ENCODE results near the gene POU2AF3.

POU2AF3 gene

DNA sequence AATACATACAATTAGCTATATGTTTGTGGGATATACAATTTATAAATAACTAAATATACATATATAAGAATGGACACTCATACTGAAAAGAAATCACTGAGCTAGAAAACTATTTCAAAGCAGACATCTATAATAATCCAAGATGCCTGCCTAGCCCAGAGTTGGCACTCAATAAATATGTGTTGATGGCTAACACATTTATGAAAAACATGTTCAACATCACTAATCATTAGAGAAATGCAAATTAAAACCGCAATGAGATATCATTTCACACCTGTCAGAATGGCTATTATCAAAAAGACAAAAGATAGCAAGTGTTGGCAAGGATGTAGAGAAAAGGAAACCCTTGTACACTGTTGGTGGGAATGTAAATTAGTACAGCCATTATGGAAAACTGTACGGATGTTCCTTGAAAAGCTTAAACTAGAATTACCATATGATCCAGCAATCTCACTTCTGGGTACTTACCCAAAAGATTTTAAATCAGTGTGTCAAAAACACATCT lies 50.9 kb downstream of the POU2AF3 start:
- DNase-seq (ENCODE audit: extremely low spot score): no peak
- ChIA-PET POLR2A (no interaction called here), CTCF (interaction anchor here (1.6 to 32.6 kb wide), 3 partner anchors 15 to 88 kb away, joined by 4 to 636 read pairs (median 4); no protein-coding TSS in a partner anchor)
- TF ChIP-seq CTCF (IDR thresholded peaks at IDR 0.05; ENCODE audit: control extremely low read depth, extremely low read depth, low read depth, missing control alignments): no peak

- CTCF ChIA-PET: interaction anchor here (32.6 kb wide), 1 partner anchor 68 kb away, joined by 636 read pairs; no protein-coding TSS in a partner anchor
- no peak for DNase-seq (ENCODE audit: extremely low spot score)
- POLR2A ChIA-PET: interaction anchor here (1.4 kb wide), 1 partner anchor 18 kb away, joined by 3 read pairs; no protein-coding TSS in a partner anchor
- no peak for TF ChIP-seq CTCF (IDR thresholded peaks at IDR 0.05; ENCODE audit: control extremely low read depth, extremely low read depth, low read depth, missing control alignments)
Measured at GRCh38 chr11:111350811-111351210, 52.5 kb downstream of the POU2AF3 start.

GRCh38 chr11:111351374-111352055 lies 53.2 kb downstream of the POU2AF3 start:
- no peak for TF ChIP-seq CTCF (IDR thresholded peaks at IDR 0.05; ENCODE audit: control extremely low read depth, extremely low read depth, low read depth, missing control alignments)
- ChIA-PET POLR2A (interaction anchor here (1.4 kb wide), 1 partner anchor 17 kb away, joined by 3 read pairs; no protein-coding TSS in a partner anchor), CTCF (interaction anchor here (32.6 kb wide), 1 partner anchor 68 kb away, joined by 636 read pairs; no protein-coding TSS in a partner anchor)
- DNase-seq (ENCODE audit: extremely low spot score): no peak

- ChIA-PET POLR2A (no interaction called here), CTCF (interaction anchor here (32.6 kb wide), 1 partner anchor 67 kb away, joined by 636 read pairs; no protein-coding TSS in a partner anchor)
- no peak for TF ChIP-seq CTCF (IDR thresholded peaks at IDR 0.05; ENCODE audit: control extremely low read depth, extremely low read depth, low read depth, missing control alignments)
- DNase-seq (ENCODE audit: extremely low spot score): no peak
Measured at GRCh38 chr11:111352231-111352746, 53.9 kb downstream of the POU2AF3 start.

DNA sequence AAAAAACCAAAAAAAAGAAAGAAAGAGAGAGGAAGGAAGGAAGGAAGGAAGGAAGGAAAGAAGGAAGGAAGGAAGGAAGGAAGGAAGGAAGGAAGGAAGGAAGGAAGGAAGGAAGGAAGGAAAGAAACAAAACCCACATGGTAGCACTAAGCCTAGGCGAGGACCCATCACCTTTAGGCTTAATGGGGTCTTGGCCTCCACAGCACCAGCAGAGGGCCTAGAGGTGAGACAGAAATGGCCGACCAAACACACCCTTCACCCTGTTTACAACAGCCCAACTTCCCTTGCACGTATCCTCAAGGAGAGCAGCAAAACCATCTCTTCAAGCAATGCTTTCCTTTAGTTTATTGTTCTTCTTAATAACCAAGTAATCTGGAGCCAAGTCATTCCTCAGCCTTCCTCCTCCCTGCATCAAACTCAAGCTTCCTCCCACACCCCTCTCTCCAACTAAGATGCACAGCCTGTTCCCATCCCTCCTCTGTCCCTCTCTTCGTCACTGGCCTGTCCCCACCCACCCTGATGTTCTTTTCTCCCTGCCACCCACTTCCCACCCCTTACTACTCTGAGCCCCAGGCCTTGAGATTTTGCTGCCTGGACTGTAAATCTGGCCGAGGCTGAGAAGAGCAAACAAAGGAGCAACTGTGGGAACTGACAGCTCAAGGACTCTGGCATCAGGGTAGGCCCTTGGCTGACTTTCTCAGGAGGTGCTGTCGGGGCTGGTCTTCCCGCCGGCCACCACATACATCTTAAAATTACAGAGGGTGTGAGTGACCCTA lies 54.8 kb downstream of the POU2AF3 start:
- ChIA-PET CTCF (interaction anchor here (1.3 to 32.6 kb wide), 3 partner anchors 18 to 66 kb away, joined by 3 to 636 read pairs (median 3); no protein-coding TSS in a partner anchor), POLR2A (interaction anchor here (0.7 kb wide), 1 partner anchor 73 kb away, joined by 3 read pairs; no protein-coding TSS in a partner anchor)
- no peak for DNase-seq (ENCODE audit: extremely low spot score)

More for the DNA sequence above, 54.8 kb downstream of the POU2AF3 start:
- peak; percentile 21 for TF ChIP-seq CTCF (IDR thresholded peaks at IDR 0.05; ENCODE audit: control extremely low read depth, extremely low read depth, low read depth, missing control alignments)
